HL-60 (cell line): ENCODE measurements around the gene LPXN.

Source experiments
- CTCF ChIP-seq: IDR thresholded peaks from one replicate; pipeline ENCODE4 v1.5.1; 2011; ENCODE audit warnings: low read length, control low read depth, inconsistent platforms; ENCODE audit not compliant: insufficient read depth
- GABPA ChIP-seq: IDR thresholded peaks from 2 replicates; pipeline ENCODE4 v1.6.1; 2012; ENCODE audit warnings: low read depth
- POLR2AphosphoS5 ChIP-seq: IDR thresholded peaks from 2 replicates; pipeline ENCODE4 v1.6.1; 2012; ENCODE audit warnings: low read depth
- REST ChIP-seq: IDR thresholded peaks from 2 replicates; pipeline ENCODE4 v1.6.1; 2012; ENCODE audit warnings: low read depth; ENCODE audit not compliant: insufficient replicate concordance
- SPI1 ChIP-seq: IDR thresholded peaks from 2 replicates; pipeline ENCODE4 v1.6.1; 2012; ENCODE audit warnings: low read depth, mild to moderate bottlenecking, borderline replicate concordance

GRCh38 chr11:58574881-58575280, 775 bp downstream of the LPXN start:
- no peak for TF ChIP-seq CTCF
- no peak for TF ChIP-seq POLR2AphosphoS5
- TF ChIP-seq REST = no peak
- no peak for TF ChIP-seq GABPA
- no peak for TF ChIP-seq SPI1
